Measurements from ENCODE around the gene ARFIP1. TPM values are rescaled to one million over a fixed set of nuclear protein-coding genes. Genes with fewer than 3 reads are reported as not detected.

ARFIP1 gene
- total RNA-seq, 1 experiment from 2014 or later, result 32.7 TPM

- Histone ChIP-seq H3K4me1 (ENCODE audit: control insufficient read depth in 1 of 2, insufficient read depth in 2 of 2, low read length in 2 of 2) (no peaks in the 10 kb centered on the region; a peak in 1 of 4 replicates), H2AFZ (ENCODE audit: low read depth, low read length, poor library complexity, severe bottlenecking) (no peak overlapping the region), H3K79me2 (ENCODE audit: insufficient read depth, low read length) (peaks cover 86% of the 10 kb centered on the region), H3K9me2 (ENCODE audit: insufficient read depth) (no peaks in the 10 kb centered on the region), H3K4me2 (ENCODE audit: low read length) (no peak overlapping the region), H3K9ac (ENCODE audit: low read length) (no peak overlapping the region), H3K9me3 (ENCODE audit: control insufficient read depth in 1 of 2, insufficient read depth in 1 of 2, low read depth in 1 of 2, low read length in 2 of 2) (no peaks in the 10 kb centered on the region), H4K20me1 (ENCODE audit: insufficient read depth) (0 out of 2 replicates have a peak, but pooled peaks cover 4% of the 10 kb centered on the region), H3K36me3 (ENCODE audit: control insufficient read depth in 1 of 2, insufficient read depth in 2 of 2, low read length in 2 of 2) (no peaks in the 10 kb centered on the region), H3K27me3 (ENCODE audit: insufficient read depth, low read length) (no peaks in the 10 kb centered on the region), H3K4me3 (replicated peaks in 1 of 2; ENCODE audit: low read depth in 1 of 2, low read length in 2 of 2) (no peak overlapping the region), H3K27ac (ENCODE audit: low read depth, low read length) (no peak overlapping the region)
- ChIA-PET POLR2A (no interaction called here), RAD21 (ENCODE audit: low non-redundant PET in 1 of 2, low total read pairs in 2 of 2, uncharacterized antibody in 2 of 2, unreplicated experiment in 2 of 2) (no interaction called here), CTCF (no interaction called here)
- ATAC-seq (no peak), DNase-seq (ENCODE audit: low read depth, low spot score) (no peak)
- no TSS peak for BruUV-seq (replicated peaks)
- intact Hi-C loops (cut with micrococcal nuclease), result no loop called here
- TF ChIP-seq ZFX (IDR thresholded peaks at IDR 0.05) (no peak), EZH2phosphoT487 (IDR thresholded peaks at IDR 0.05; ENCODE audit: borderline replicate concordance) (no peak), POLR2AphosphoS5 (IDR thresholded peaks at IDR 0.05; ENCODE audit: low read depth, low read length) (no peak), ZNF274 (IDR thresholded peaks at IDR 0.05; ENCODE audit: low read depth, low read length) (no peak), TCF7L2 (IDR thresholded peaks at IDR 0.05; ENCODE audit: borderline replicate concordance, extremely low read depth, insufficient read depth, insufficient read length) (no peak), CBX3 (IDR thresholded peaks at IDR 0.05; ENCODE audit: low read depth) (no peak)
These were observed 23.8 kb downstream of the ARFIP1 start for GRCh38 chr4:152803541-152803940.

- RAD21 ChIA-PET (ENCODE audit: low non-redundant PET in 1 of 2, low total read pairs in 2 of 2, uncharacterized antibody in 2 of 2, unreplicated experiment in 2 of 2), result no interaction called here
- H3K9ac ChIP-seq (ENCODE audit: low read length), result no peak overlapping the region
These were observed 25.4 kb downstream of the ARFIP1 start for GRCh38 chr4:152805071-152805650.

More at GRCh38 chr4:152805071-152805650, 25.4 kb downstream of the ARFIP1 start:
- no peaks in the 10 kb centered on the region for H3K9me2 ChIP-seq (ENCODE audit: insufficient read depth)
- H2AFZ ChIP-seq (ENCODE audit: low read depth, low read length, poor library complexity, severe bottlenecking), result no peak overlapping the region
- CTCF ChIA-PET, result interaction anchor here (0.6 kb wide), 1 partner anchor 323 kb away, joined by 3 read pairs; no protein-coding TSS in a partner anchor
- TF ChIP-seq SIN3A (IDR thresholded peaks at IDR 0.05; ENCODE audit: low read depth) (no peak), EZH2 (IDR thresholded peaks at IDR 0.05) (no peak), POLR2A (IDR thresholded peaks at IDR 0.05; ENCODE audit: borderline replicate concordance, extremely low read depth, insufficient read depth, insufficient read length) (no peak), REST (IDR thresholded peaks at IDR 0.05; ENCODE audit: low read depth) (no peak), SP1 (IDR thresholded peaks at IDR 0.05; ENCODE audit: low read depth) (no peak), ZFX (IDR thresholded peaks at IDR 0.05) (no peak), CTCF (IDR thresholded peaks at IDR 0.05 in 2 of 3, conservative IDR thresholded peaks at IDR 0.05 in 1 of 3; ENCODE audit: borderline replicate concordance in 1 of 3, insufficient read depth in 1 of 3, low read depth in 2 of 3, low read length in 2 of 3) (no peak), YY1 (IDR thresholded peaks at IDR 0.05; ENCODE audit: extremely low read depth, insufficient replicate concordance, low read depth, low read length) (no peak), RAD21 (IDR thresholded peaks at IDR 0.05; ENCODE audit: low read depth) (no peak), ELF1 (IDR thresholded peaks at IDR 0.05; ENCODE audit: borderline replicate concordance, low read depth) (no peak), EGR1 (IDR thresholded peaks at IDR 0.05; ENCODE audit: low read depth) (no peak)
- no peaks in the 10 kb centered on the region; a peak in 1 of 4 replicates for H3K4me1 ChIP-seq (ENCODE audit: control insufficient read depth in 1 of 2, insufficient read depth in 2 of 2, low read length in 2 of 2)
- POLR2A ChIA-PET, result no interaction called here
- peaks cover 85% of the 10 kb centered on the region for H3K79me2 ChIP-seq (ENCODE audit: insufficient read depth, low read length)
- no peak overlapping the region for H3K4me2 ChIP-seq (ENCODE audit: low read length)
- no peak for ATAC-seq
- intact Hi-C loops (cut with micrococcal nuclease), result no loop called here
- H4K20me1 ChIP-seq (ENCODE audit: insufficient read depth), result peaks cover 4% of the 10 kb centered on the region; the same call in 1 of the 2 replicates
- no peak overlapping the region for H3K4me3 ChIP-seq (replicated peaks in 1 of 2; ENCODE audit: low read depth in 1 of 2, low read length in 2 of 2)
- DNase-seq (ENCODE audit: low read depth, low spot score), result no peak
- H3K27ac ChIP-seq (ENCODE audit: low read depth, low read length), result no peak overlapping the region
- BruUV-seq (replicated peaks), result no TSS peak
- H3K9me3 ChIP-seq (ENCODE audit: control insufficient read depth in 1 of 2, insufficient read depth in 1 of 2, low read depth in 1 of 2, low read length in 2 of 2), result no peaks in the 10 kb centered on the region
- H3K36me3 ChIP-seq (ENCODE audit: control insufficient read depth in 1 of 2, insufficient read depth in 2 of 2, low read length in 2 of 2), result no peaks in the 10 kb centered on the region
- no peaks in the 10 kb centered on the region for H3K27me3 ChIP-seq (ENCODE audit: insufficient read depth, low read length)
